Esophagus muscularis mucosa (tissue), 4 donors: Measurements from ENCODE around the gene PIGK. TPM values are rescaled to one million over a fixed set of nuclear protein-coding genes. Genes with fewer than 3 reads are reported as not detected.
A peak's percentile ranks its signal among the peaks of the same experiment; 100 is the strongest.
"Not testable (repeated sequence)": the region's sequence is repeated elsewhere in the genome, so short reads cannot be mapped to it uniquely, and the experiment has no call there.

Experiments
- DNase-seq: peaks from one replicate; pipeline ENCODE4 v3.0.0-alpha.2; 2017; ENCODE audit errors: extremely low spot score
- H3K27ac ChIP-seq, 4 donors: fragments of 200-600 bp; sonication (generic); replicated peaks in 1 of 4; 1 replicate in 3 of 4; 2 replicates in 1 of 4; pipeline ENCODE4 v1.5.1; 2016 to 2019; ENCODE audit warnings: mild to moderate bottlenecking in 1 of 4
- H3K27me3 ChIP-seq, 4 donors: fragments of 200-600 bp; sonication (generic); one replicate each; pipeline versions ENCODE4 v1.5.1 to v1.6.0; 2016 to 2019
- H3K36me3 ChIP-seq, 4 donors: fragments of 200-600 bp; sonication (generic); one replicate each; pipeline ENCODE4 v1.5.1; 2016 to 2019
- H3K4me1 ChIP-seq, 4 donors: fragments of 200-600 bp; sonication (generic); one replicate each; pipeline ENCODE4 v1.5.1; 2016 to 2019
- H3K4me3 ChIP-seq, 4 donors: fragments of 200-600 bp; sonication (generic); 1 replicate in 2 of 4; 2 replicates in 2 of 4; pipeline ENCODE4 v1.5.1; 2016 to 2019; ENCODE audit warnings: mild to moderate bottlenecking in 4 of 4, moderate library complexity in 1 of 4
- H3K9me3 ChIP-seq, 4 donors: fragments of 200-600 bp; sonication (generic); 1 replicate in 3 of 4; 2 replicates in 1 of 4; pipeline ENCODE4 v1.5.1; 2016 to 2019
- EP300 ChIP-seq: sonication (generic); formaldehyde crosslinking; IDR thresholded peaks from one replicate; pipeline ENCODE4 v1.6.1; 2017; ENCODE audit warnings: antibody characterized with exemption
- POLR2A ChIP-seq: fragments of 450-650 bp; IDR thresholded peaks from one replicate; pipeline ENCODE4 v1.6.1; 2017; ENCODE audit warnings: antibody characterized with exemption, moderate library complexity, mild to moderate bottlenecking, low read depth
- POLR2AphosphoS5 ChIP-seq, 2 donors: sonication (generic); formaldehyde crosslinking; IDR thresholded peaks; one replicate each; pipeline ENCODE4 v1.6.1; 2017; ENCODE audit warnings: antibody characterized with exemption in 2 of 2
- WGBS: methylation state at CpG from one replicate; pipeline ENCODE4 v1.1.5; 2018; 5-methylcytosine and 5-hydroxymethylcytosine counted together
- intact Hi-C: fragments of 100-400 bp; cut with DNase I; formaldehyde crosslinking; loops from one replicate; pipeline ENCODE4 v1.15.1; 2023
- total RNA-seq, 4 donors: library from RNA; depleted of rRNA; stranded (reverse); fragments of >200 nt; gene quantifications; one replicate each; pipeline versions ENCODE4 v1.1.0 to v1.2.1, GENCODE V29; 2016
- TF ChIP-seq, protein P1 (sequence below), 3 experiments: fragments of 200-600 bp in 2 of 3; fragments of 450-650 bp in 1 of 3; sonication (generic) in 2 of 3; IDR thresholded peaks; one replicate each; pipeline ENCODE4 v1.5.1; 2017 to 2019; ENCODE audit warnings: antibody characterized with exemption in 3 of 3, mild to moderate bottlenecking in 2 of 3, moderate library complexity in 1 of 3

PIGK gene
- total RNA-seq, 4 donors from 2014 or later, result 13.3 to 18.3 (median 16.3) TPM

DNA sequence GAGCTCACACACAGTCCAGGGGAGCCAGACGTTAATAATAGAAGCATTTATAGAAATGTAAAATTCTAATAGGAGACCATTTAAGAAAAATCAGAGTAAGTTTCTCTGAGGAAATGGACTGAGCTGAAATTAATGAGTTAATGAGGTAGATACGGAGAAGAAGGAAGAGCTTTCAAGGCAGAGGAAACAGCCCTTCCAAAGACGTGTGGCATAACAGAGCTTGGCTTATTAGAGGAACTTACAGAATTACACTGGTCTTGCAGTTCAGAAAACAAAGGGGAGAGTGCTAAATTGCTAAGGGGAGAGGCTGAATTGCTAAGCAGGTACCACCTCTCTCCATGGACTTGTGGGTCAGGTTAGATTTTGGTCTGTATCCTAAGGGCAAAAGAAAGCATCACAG is 8.2 kb upstream of the PIGK start:
- no peaks in the 10 kb centered on the region for H3K4me1 ChIP-seq
- intact Hi-C loops, result no loop called here
- H3K4me3 ChIP-seq, result no peak overlapping the region
- no peaks in the 10 kb centered on the region for H3K27me3 ChIP-seq
- H3K36me3 ChIP-seq, result no peaks in the 10 kb centered on the region
- TF ChIP-seq POLR2A (no peak), POLR2AphosphoS5 (IDR thresholded peaks at IDR 0.05) (no peak), EP300 (no peak)
- TF ChIP-seq, protein P1, sequence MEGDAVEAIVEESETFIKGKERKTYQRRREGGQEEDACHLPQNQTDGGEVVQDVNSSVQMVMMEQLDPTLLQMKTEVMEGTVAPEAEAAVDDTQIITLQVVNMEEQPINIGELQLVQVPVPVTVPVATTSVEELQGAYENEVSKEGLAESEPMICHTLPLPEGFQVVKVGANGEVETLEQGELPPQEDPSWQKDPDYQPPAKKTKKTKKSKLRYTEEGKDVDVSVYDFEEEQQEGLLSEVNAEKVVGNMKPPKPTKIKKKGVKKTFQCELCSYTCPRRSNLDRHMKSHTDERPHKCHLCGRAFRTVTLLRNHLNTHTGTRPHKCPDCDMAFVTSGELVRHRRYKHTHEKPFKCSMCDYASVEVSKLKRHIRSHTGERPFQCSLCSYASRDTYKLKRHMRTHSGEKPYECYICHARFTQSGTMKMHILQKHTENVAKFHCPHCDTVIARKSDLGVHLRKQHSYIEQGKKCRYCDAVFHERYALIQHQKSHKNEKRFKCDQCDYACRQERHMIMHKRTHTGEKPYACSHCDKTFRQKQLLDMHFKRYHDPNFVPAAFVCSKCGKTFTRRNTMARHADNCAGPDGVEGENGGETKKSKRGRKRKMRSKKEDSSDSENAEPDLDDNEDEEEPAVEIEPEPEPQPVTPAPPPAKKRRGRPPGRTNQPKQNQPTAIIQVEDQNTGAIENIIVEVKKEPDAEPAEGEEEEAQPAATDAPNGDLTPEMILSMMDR (IDR thresholded peaks at IDR 0.05), result no peak
- 46% methylated on average over 3 of the region's 3 CpGs for WGBS
- H3K27ac ChIP-seq, result no peak overlapping the region
- no peaks in the 10 kb centered on the region for H3K9me3 ChIP-seq
- DNase-seq, result no peak

DNA sequence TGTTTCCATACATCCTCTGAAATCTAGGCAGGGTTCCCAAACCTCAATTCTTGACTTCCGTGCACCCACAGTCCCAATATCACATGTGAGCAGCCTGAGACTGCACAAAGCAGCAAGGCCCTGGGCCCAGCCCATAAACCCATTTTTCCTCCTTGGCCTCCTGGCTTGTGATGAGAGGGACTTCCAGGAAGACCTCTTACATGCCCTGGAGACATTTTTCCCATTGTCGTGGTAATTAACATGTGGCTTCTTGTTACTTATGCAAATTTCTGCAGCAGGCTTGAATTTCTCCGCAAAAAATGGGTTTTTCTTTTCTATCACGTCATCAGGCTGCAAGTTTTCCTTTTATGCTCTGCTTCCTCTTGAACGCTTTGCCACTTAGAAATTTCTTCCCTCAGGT is 3.3 kb upstream of the PIGK start:
- no peak for DNase-seq
- no peaks in the 10 kb centered on the region for H3K9me3 ChIP-seq
- intact Hi-C loops, result no loop called here
- no peaks in the 10 kb centered on the region for H3K27me3 ChIP-seq
- TF ChIP-seq POLR2AphosphoS5 (IDR thresholded peaks at IDR 0.05) (no peak), EP300 (no peak), POLR2A (no peak)
- TF ChIP-seq, protein P1 (IDR thresholded peaks at IDR 0.05), result no peak
- H3K4me3 ChIP-seq, result no peak overlapping the region
- H3K27ac ChIP-seq, result no peak overlapping the region
- WGBS, result 89% methylated on average over 5 of the region's 5 CpGs
- H3K36me3 ChIP-seq, result no peaks in the 10 kb centered on the region
- H3K4me1 ChIP-seq, result peaks cover 5 to 19% (median 12%) of the 10 kb centered on the region in 4 donors

DNA sequence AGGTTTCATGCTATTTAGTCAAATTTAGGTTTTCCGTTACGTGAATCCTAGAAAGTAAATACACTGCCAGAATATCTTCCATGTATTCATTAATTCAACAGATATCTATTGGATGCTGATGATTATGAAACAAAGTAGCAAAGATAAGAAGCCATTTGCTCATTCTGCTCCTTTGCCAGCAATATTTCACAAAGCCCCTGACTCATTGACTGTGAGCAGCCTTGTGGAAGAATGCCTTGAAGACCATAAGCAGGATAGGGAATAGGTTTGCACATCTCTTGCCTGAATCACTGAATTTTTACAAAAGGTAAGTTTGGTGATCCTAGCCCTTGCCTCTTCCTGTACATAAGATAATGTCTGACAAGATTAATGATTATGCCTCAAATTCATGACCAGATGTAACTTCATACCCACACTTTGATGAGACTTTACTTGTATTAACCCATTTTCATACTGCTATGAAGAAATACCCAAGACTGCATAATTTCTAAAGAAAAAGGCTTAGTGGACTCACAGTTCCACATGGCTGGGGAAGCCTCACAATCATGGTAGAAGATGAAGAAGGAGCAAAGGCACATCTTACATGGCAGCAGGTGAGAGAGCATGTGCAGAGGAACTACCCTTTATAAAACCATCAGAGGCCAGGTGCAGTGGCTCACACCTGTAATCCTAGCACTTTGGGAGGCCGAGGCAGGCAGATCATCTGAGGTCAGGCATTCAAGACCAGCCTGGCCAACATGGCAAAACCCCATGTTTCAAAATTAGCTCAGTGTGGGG is 1.6 kb upstream of the PIGK start:
- DNase-seq, result no peak
- H3K4me3 ChIP-seq, result no peak overlapping the region
- H3K4me1 ChIP-seq, result peaks cover 5 to 19% (median 12%) of the 10 kb centered on the region in 4 donors
- no peak overlapping the region for H3K27ac ChIP-seq
- intact Hi-C loops, result no loop called here
- TF ChIP-seq POLR2AphosphoS5 (IDR thresholded peaks at IDR 0.05), result no peak
- no peak for TF ChIP-seq POLR2A
- TF ChIP-seq, protein P1 (IDR thresholded peaks at IDR 0.05), result no peak
- no peaks in the 10 kb centered on the region for H3K9me3 ChIP-seq
- H3K27me3 ChIP-seq, result no peaks in the 10 kb centered on the region
- 68% methylated on average over 3 of the region's 3 CpGs for WGBS
- no peaks in the 10 kb centered on the region for H3K36me3 ChIP-seq

DNA sequence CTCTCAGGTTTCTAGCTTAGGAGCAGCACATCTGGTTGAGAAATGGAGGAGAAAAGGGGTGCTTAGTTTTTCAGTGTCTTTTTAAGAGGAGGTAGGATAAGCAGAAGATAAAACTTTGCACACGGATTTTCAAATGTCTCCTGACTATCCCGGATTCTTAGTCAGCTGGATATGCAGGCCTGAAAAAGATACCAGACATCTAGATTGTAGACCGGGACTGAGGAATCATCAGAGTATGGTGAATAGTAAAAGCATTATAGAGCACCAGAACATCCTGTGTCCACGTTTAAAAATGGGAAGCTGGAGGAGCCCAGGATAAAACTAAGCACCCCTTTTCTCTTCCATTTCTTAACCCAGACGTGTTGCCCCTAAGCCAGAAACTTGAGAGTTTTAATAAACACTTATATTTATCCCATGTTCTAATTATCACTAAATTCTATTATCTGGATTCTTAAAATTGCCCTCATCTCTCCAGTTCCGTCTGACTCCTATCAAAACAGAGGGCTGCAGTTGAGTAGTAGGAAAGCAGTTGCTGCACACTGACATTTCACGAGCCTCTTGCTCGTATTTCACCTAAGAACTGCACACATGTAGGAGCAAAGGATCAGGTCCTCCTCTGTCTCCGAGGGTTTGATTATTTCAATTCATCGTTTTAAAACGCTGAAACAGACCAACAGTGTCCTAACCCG is 609 bp downstream of the PIGK start:
- no peaks in the 10 kb centered on the region for H3K9me3 ChIP-seq
- no peak for DNase-seq
- TF ChIP-seq, protein P1 (IDR thresholded peaks at IDR 0.05), result no peak
- TF ChIP-seq EP300, result no peak
- no peak for TF ChIP-seq POLR2A
- no peak for TF ChIP-seq POLR2AphosphoS5 (IDR thresholded peaks at IDR 0.05)
- whole genome bisulfite sequencing, result 4% methylated on average over 12 of the region's 12 CpGs
- H3K4me3 ChIP-seq, result peak overlapping the region; percentile 62 to 78 (median 74)
- H3K27ac ChIP-seq, result peak overlapping the region; percentile 75 to 89 (median 84)
- intact Hi-C loops, result loop anchor here (10.0 kb wide), 1 partner anchor 1144 kb away; the partner anchor contains the start of gene ST6GALNAC3
- peaks cover 5 to 19% (median 12%) of the 10 kb centered on the region in 4 donors for H3K4me1 ChIP-seq
- H3K36me3 ChIP-seq, result no peaks in the 10 kb centered on the region
- H3K27me3 ChIP-seq, result no peaks in the 10 kb centered on the region

DNA sequence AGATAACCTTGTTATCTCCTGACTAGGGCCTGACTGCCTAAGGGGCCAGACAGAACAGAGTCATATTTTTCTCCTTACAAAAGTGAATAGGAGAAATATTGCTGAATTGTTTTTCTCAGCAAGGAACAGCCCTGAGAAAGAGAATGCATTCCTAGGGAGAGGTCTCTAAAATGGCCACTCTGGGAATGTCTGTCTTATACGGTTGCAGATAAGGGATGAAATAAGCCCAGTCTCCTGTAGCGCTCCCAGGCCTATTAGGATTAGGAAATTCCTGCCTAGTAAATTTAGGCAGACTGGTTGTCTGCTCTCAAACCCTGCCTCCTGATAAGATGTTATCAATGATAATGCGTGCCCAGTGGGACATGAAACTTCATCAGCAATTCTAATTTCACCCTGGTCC is 15.2 kb downstream of the PIGK start:
- H3K9me3 ChIP-seq, H3K4me1 ChIP-seq, H3K36me3 ChIP-seq, H3K27ac ChIP-seq, H3K4me3 ChIP-seq, DNase-seq, H3K27me3 ChIP-seq, intact Hi-C loops: not testable (repeated sequence)
- 97% methylated on average over 3 of the region's 3 CpGs for WGBS
